Right atrium auricular region (tissue), 2 donors: ENCODE results near the gene PHC2. TPM values are rescaled to one million over a fixed set of nuclear protein-coding genes. Genes with fewer than 3 reads are reported as not detected.

ENCODE experiments used
- DNase-seq: peaks from one replicate; pipeline ENCODE4 v3.0.0-alpha.2; 2019; ENCODE audit warnings: low spot score
- H3K27ac ChIP-seq, 2 donors: fragments of 200-600 bp; sonication (generic); 1 replicate in 1 of 2; 2 replicates in 1 of 2; pipeline ENCODE4 v1.5.1; 2016 to 2019
- H3K27me3 ChIP-seq, 2 donors: fragments of 200-600 bp; sonication (generic); one replicate each; pipeline versions ENCODE4 v1.5.1 to v1.6.0; 2017 to 2019
- H3K36me3 ChIP-seq: fragments of 200-600 bp; sonication (generic); one replicate; pipeline ENCODE4 v1.5.1; 2016
- H3K4me1 ChIP-seq, 2 donors: fragments of 200-600 bp; sonication (generic); one replicate each; pipeline versions ENCODE4 v1.5.1 to v1.6.0; 2017 to 2019
- H3K4me3 ChIP-seq, 2 donors: fragments of 200-600 bp; sonication (generic); 1 replicate in 1 of 2; 2 replicates in 1 of 2; pipeline ENCODE4 v1.5.1; 2017 to 2019; ENCODE audit warnings: mild to moderate bottlenecking in 1 of 2, moderate library complexity in 1 of 2
- H3K9me3 ChIP-seq, 2 donors: fragments of 200-600 bp; sonication (generic); one replicate each; pipeline ENCODE4 v1.5.1; 2019
- microRNA counts, 2 donors: library from miRNA; unstranded; fragments of <30 nt; microRNA quantifications; one replicate each; lab custom pipeline; 2016 to 2017
- microRNA-seq, 2 donors: library from miRNA; unstranded; fragments of <30 nt; microRNA quantifications; one replicate each; pipeline ENCODE4, GENCODE V29; 2016 to 2017; ENCODE audit warnings: borderline number of aligned reads in 2 of 2, borderline replicate concordance in 1 of 2
- total RNA-seq, 2 donors: library from RNA; depleted of rRNA; stranded (reverse); fragments of >200 nt; gene quantifications; one replicate each; pipeline ENCODE4 v1.1.0, GENCODE V29; 2016
- TF ChIP-seq, protein P1 (sequence below), 2 donors: fragments of 200-600 bp; sonication (generic); IDR thresholded peaks; one replicate each; pipeline ENCODE4 v1.5.1; 2019; ENCODE audit warnings: antibody characterized with exemption in 2 of 2

Gene PHC2
- total RNA-seq, 2 donors from 2014 or later, result 98.4 to 144 TPM

DNA sequence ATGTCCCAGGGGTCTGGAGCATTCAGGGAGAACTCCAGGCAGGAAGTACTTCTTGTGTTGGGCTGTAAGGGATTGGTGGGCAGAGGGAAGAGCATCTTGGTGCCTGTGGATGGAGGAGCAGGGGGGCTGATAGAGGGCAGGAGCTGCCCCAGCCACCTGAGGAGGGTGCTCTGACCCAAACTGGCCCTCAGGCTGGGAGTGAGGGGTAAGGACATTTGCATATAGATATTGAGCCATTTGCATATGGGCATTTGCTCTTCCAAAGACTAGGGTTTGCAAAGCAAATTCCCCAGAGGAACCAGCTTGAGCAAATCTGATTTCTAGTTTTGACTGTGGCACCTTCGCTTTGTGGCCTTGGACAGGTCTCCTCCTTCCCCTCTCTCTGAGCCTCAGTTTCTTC lies 156.4 kb downstream of the PHC2 start:
- Histone ChIP-seq H3K4me3 (no peak overlapping the region), H3K27me3 (no peaks in the 10 kb centered on the region), H3K9me3 (no peaks in the 10 kb centered on the region), H3K27ac (no peak overlapping the region), H3K4me1 (peaks cover 0 to 30% of the 10 kb centered on the region in 2 donors), H3K36me3 (peaks cover 32% of the 10 kb centered on the region)
- no peak for DNase-seq
- TF ChIP-seq, protein P1, sequence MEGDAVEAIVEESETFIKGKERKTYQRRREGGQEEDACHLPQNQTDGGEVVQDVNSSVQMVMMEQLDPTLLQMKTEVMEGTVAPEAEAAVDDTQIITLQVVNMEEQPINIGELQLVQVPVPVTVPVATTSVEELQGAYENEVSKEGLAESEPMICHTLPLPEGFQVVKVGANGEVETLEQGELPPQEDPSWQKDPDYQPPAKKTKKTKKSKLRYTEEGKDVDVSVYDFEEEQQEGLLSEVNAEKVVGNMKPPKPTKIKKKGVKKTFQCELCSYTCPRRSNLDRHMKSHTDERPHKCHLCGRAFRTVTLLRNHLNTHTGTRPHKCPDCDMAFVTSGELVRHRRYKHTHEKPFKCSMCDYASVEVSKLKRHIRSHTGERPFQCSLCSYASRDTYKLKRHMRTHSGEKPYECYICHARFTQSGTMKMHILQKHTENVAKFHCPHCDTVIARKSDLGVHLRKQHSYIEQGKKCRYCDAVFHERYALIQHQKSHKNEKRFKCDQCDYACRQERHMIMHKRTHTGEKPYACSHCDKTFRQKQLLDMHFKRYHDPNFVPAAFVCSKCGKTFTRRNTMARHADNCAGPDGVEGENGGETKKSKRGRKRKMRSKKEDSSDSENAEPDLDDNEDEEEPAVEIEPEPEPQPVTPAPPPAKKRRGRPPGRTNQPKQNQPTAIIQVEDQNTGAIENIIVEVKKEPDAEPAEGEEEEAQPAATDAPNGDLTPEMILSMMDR (IDR thresholded peaks at IDR 0.05), result no peak

DNA sequence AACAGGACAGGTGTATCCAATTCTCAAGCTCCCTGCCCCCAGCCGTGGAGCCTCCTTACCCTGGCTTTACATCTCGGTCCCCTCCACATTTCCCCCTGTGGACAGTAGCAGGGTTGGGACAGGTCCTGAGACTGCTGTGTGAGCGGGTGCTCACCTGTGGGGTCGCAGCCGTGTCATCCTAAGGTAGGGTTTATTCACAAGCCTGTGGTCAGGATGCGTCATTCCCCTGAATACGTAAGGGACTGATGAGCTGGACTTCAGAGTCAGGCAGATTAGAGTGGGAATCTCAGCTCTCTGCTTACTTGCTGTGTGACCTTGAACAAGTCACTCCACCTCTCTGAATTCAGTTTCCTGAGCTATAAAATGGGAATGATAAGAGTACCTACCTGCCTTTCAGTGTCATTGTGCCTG lies 156.9 kb downstream of the PHC2 start:
- Histone ChIP-seq H3K27me3 (no peaks in the 10 kb centered on the region), H3K27ac (no peak overlapping the region), H3K4me3 (no peak overlapping the region), H3K4me1 (peaks cover 0 to 34% of the 10 kb centered on the region in 2 donors), H3K36me3 (peaks cover 30% of the 10 kb centered on the region), H3K9me3 (no peaks in the 10 kb centered on the region)
- DNase-seq, result no peak
- TF ChIP-seq, protein P1 (IDR thresholded peaks at IDR 0.05), result no peak

MicroRNAs within 50 kb of the gene (microRNA counts, 767-probe panel; counts per million panel counts)
- microRNA hsa-miR-3605-5p (lab: Ali Mortazavi, UCI), result 0 to 1,922 counts per million in 2 donors

Small RNA genes within 50 kb of the gene (microRNA-seq; reads per million reads assigned to microRNA genes)
- 71.5 to 80.6 reads per million in 2 donors for gene MIR3605

Other genes with a start within 250 kb of the PHC2 start
- gene TRIM62, start 249.1 kb downstream of the PHC2 start, total RNA-seq, result 1 to 10 TPM; 2.4 to 6.8 TPM
- 10 to 100 TPM; 23.5 to 50.5 TPM for gene ZNF362, start 174.6 kb downstream of the PHC2 start, total RNA-seq
- not detected for gene A3GALT2, start 110.0 kb downstream of the PHC2 start, total RNA-seq
- gene ZSCAN20, start 41.5 kb upstream of the PHC2 start, total RNA-seq, result 1 to 10 TPM; 4.7 to 7.3 TPM